ENCODE data around the gene HEMGN. TPM values are rescaled to one million over a fixed set of nuclear protein-coding genes. Genes with fewer than 3 reads are reported as not detected.

The HEMGN gene
- total and polyA plus RNA-seq, 2 experiments from 2014 or later = not detected

DNA sequence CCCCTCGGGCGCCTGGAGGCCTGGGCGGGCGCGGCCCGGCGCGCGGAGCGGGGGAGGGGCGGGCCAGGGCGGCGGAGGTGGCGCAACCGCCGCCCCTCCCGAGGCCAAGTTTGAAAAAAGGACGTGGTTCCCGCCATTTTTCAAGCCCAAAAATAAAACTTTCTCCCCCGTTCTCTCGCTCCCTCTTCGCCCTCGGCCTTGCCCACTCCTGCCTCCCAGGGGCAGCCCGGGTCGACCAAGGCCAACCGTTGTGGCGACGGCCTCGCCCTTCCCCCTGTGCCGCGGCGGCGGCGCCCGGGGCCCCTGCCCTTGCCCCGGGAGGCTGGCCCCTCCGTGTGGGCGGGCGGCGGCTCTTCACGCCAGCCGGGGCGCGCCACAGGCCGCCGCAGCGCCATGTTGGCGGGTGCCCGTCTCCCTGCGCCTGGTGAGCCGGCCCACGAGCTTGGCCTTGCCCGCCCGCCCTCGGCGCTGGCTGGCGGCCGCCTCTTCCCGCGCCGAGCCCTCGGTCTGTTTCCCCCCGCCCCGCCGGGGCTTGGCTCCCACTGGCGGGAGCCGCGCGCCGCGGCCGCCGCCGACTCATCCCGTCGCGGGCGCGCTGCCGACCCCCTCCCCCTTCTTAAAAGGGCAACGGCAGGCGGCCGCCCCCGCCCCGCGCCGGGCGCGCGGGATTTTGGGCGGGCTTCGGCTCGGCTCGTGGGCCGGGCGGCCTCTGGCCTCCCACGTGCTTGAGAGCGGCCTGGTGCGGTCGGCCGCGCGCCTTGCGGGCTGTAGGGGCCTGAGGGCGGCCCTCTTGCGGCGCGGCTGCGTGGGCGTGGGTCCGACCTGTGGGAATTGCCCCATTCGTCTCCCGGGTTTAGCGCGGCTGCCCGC is 46.5 kb upstream of the HEMGN start:
- Histone ChIP-seq H3K9me2 (replicated peaks; ENCODE audit: insufficient read depth) (no peaks in the 10 kb centered on the region), H3K4me1 (ENCODE audit: insufficient read depth) (peaks cover 18% of the 10 kb centered on the region), H3K27me3 (no peaks in the 10 kb centered on the region), H3K27ac (peak overlapping the region; percentile 100), H2AFZ (peak overlapping the region; percentile 79), H3K36me3 (replicated peaks; ENCODE audit: insufficient read depth, low read depth) (no peaks in the 10 kb centered on the region), H3K4me2 (peak overlapping the region; percentile 85), H4K20me1 (ENCODE audit: insufficient read depth, poor library complexity, severe bottlenecking) (peaks cover 25% of the 10 kb centered on the region), H3K79me2 (peaks cover 45% of the 10 kb centered on the region), H3K9me3 (ENCODE audit: low read depth) (no peaks in the 10 kb centered on the region), H3K4me3 (peak overlapping the region; percentile 100)
- TF ChIP-seq, protein P1, sequence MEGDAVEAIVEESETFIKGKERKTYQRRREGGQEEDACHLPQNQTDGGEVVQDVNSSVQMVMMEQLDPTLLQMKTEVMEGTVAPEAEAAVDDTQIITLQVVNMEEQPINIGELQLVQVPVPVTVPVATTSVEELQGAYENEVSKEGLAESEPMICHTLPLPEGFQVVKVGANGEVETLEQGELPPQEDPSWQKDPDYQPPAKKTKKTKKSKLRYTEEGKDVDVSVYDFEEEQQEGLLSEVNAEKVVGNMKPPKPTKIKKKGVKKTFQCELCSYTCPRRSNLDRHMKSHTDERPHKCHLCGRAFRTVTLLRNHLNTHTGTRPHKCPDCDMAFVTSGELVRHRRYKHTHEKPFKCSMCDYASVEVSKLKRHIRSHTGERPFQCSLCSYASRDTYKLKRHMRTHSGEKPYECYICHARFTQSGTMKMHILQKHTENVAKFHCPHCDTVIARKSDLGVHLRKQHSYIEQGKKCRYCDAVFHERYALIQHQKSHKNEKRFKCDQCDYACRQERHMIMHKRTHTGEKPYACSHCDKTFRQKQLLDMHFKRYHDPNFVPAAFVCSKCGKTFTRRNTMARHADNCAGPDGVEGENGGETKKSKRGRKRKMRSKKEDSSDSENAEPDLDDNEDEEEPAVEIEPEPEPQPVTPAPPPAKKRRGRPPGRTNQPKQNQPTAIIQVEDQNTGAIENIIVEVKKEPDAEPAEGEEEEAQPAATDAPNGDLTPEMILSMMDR (IDR thresholded peaks at IDR 0.05; ENCODE audit: poor library complexity) = no peak
- no peak for TF ChIP-seq EZH2phosphoT487 (IDR thresholded peaks at IDR 0.05; ENCODE audit: low read depth, severe bottlenecking, unreplicated experiment)
- TF ChIP-seq EZH2 (IDR thresholded peaks at IDR 0.05; ENCODE audit: borderline replicate concordance) = no peak
- under 1% methylated on average over 39 of the region's 116 CpGs for WGBS (ENCODE audit: low lambda C conversion rate, missing lambda C conversion rate)
- peak; percentile 92 for DNase-seq (ENCODE audit: low spot score)

DNA sequence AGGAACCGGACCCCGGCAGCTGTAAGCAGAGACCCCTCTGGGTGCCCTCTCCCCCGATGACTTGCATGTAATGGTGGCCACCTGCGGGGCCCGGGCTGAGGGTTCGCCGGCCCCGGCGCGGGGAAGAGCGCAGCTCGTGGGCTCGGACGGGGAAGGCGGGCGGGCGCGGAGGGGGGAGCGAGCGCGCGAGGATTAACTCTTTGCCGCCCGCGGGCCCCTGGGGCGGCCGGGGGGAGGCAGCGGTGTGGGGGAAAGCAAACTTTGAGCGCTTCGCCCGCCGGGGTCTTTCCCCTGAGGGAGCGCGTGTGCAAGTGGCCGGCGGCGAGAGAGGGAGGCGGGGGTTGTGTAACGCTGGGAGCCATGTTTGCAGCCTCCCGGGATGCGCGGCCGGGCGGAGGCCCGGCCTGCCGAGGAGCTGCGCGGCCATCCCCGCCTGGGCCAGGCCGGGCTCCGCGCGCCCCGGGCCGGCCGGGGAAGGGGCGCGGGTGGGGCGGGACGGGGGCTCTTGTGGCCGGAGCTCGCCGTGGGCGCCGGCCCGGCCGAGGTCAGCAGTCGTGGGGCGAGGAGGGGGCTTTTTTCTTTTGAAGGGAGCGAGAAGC is 45.7 kb upstream of the HEMGN start:
- peak; percentile 75 for DNase-seq (ENCODE audit: low spot score)
- Histone ChIP-seq H3K79me2 (peaks cover 38% of the 10 kb centered on the region), H3K9me2 (replicated peaks; ENCODE audit: insufficient read depth) (no peaks in the 10 kb centered on the region), H3K36me3 (replicated peaks; ENCODE audit: insufficient read depth, low read depth) (no peaks in the 10 kb centered on the region), H3K4me1 (ENCODE audit: insufficient read depth) (peaks cover 18% of the 10 kb centered on the region), H3K27me3 (no peaks in the 10 kb centered on the region), H4K20me1 (ENCODE audit: insufficient read depth, poor library complexity, severe bottlenecking) (peaks cover 19% of the 10 kb centered on the region), H3K4me3 (peak overlapping the region; percentile 100), H2AFZ (peak overlapping the region; percentile 98), H3K9me3 (ENCODE audit: low read depth) (no peaks in the 10 kb centered on the region), H3K4me2 (peak overlapping the region; percentile 85), H3K27ac (peak overlapping the region; percentile 100)
- 2% methylated on average over 18 of the region's 70 CpGs for WGBS (ENCODE audit: low lambda C conversion rate, missing lambda C conversion rate)
- TF ChIP-seq, protein P1 (IDR thresholded peaks at IDR 0.05; ENCODE audit: poor library complexity) = no peak
- TF ChIP-seq EZH2phosphoT487 (IDR thresholded peaks at IDR 0.05; ENCODE audit: low read depth, severe bottlenecking, unreplicated experiment) (no peak), EZH2 (IDR thresholded peaks at IDR 0.05; ENCODE audit: borderline replicate concordance) (no peak)

DNA sequence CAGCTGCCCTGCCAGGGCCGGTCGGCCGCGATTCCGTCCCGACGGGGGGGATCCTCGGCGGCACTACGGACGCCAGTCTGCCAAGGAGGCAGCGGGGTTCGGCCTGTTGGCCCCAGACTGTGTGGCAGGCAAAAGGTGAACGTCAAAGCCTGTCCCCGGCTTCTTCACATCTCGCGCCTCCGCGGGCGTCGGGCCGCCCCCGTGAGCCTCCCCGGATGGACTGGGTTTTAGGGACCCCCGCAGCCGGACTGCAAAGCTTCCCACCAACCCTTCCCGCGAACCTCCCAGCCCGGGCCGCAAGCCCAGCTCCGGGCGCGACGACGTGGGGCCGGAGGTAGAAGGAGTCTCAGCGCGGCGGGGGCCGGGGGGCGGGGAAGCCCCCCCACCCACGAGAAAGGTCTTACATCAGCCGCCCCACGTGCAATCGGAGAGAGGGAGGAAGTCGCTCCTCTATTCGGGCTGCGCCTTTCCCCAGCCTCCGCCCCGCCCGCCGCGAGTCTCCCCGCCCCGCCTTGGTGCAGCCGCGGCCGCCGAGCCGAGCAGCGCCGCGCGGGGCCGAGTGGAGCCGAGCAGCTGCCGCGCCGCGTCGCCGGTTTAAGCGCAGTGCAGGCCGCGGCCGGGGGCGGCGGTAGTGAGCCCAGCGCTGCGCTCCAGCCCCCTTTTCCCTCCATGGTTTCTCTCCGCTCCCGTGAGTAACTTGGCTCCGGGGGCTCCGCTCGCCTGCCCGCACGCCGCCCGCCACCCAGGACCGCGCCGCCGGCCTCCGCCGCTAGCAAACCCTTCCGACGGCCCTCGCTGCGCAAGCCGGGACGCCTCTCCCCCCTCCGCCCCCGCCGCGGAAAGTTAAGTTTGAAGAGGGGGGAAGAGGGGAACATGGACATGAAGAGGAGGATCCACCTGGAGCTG is 45.0 kb upstream of the HEMGN start, which contains the start of gene ANP32B:
ANP32B (plus strand) TSS at position 659 of the 906 bp plus-strand sequence; CDS start at position 874, 215 bp downstream.
- Histone ChIP-seq H2AFZ (peak within 1 kb of the TSS; percentile 98), H3K79me2 (peaks cover 30% of the 10 kb centered on the region)

More for the DNA sequence above, 45.0 kb upstream of the HEMGN start, which contains the start of gene ANP32B:
- Histone ChIP-seq H4K20me1 (ENCODE audit: insufficient read depth, poor library complexity, severe bottlenecking) (peaks cover 11% of the 10 kb centered on the region), H3K9me3 (ENCODE audit: low read depth) (no peaks in the 10 kb centered on the region), H3K4me2 (peak within 1 kb of the TSS; percentile 98), H3K9me2 (replicated peaks; ENCODE audit: insufficient read depth) (no peaks in the 10 kb centered on the region), H3K27me3 (no peaks in the 10 kb centered on the region), H3K4me1 (ENCODE audit: insufficient read depth) (peaks cover 18% of the 10 kb centered on the region), H3K36me3 (replicated peaks; ENCODE audit: insufficient read depth, low read depth) (no peaks in the 10 kb centered on the region), H3K27ac (peak within 1 kb of the TSS; percentile 100), H3K4me3 (peak within 1 kb of the TSS; percentile 100)
- TF ChIP-seq EZH2 (IDR thresholded peaks at IDR 0.05; ENCODE audit: borderline replicate concordance) (no peak), EZH2phosphoT487 (IDR thresholded peaks at IDR 0.05; ENCODE audit: low read depth, severe bottlenecking, unreplicated experiment) (no peak)
- TF ChIP-seq, protein P1 (IDR thresholded peaks at IDR 0.05; ENCODE audit: poor library complexity) = peak; percentile 61
- WGBS (ENCODE audit: low lambda C conversion rate, missing lambda C conversion rate) = 1% methylated on average over 49 of the region's 105 CpGs
- DNase-seq (ENCODE audit: low spot score) = peak; percentile 96

All from hepatocyte (in vitro differentiated cells).